ENCODE measurements around the gene ARHGAP21.
"Not testable (repeated sequence)": the region's sequence is repeated elsewhere in the genome, so short reads cannot be mapped to it uniquely, and the experiment has no call there.

The ARHGAP21 gene

GRCh38 chr10:24723788-24724380, at the start of gene ARHGAP21:
Gene ARHGAP21, minus strand, starts transcription at chr10:24723887. Its CDS starts 1,988 bp downstream, at chr10:24721899.
- peak; percentile 18 for DNase-seq

- no peak for DNase-seq
Measured at GRCh38 chr10:24771943-24772694, 48.4 kb upstream of the ARHGAP21 start.

- DNase-seq: not testable (repeated sequence)
Measured at GRCh38 chr10:24764991-24765390, 41.3 kb upstream of the ARHGAP21 start.

- no peak for DNase-seq
Measured at GRCh38 chr10:24762966-24763623, 39.4 kb upstream of the ARHGAP21 start.

GRCh38 chr10:24762161-24762924, 38.7 kb upstream of the ARHGAP21 start:
- DNase-seq: no peak

GRCh38 chr10:24759672-24760071, 36.0 kb upstream of the ARHGAP21 start:
- no peak for DNase-seq

GRCh38 chr10:24758254-24758653, 34.6 kb upstream of the ARHGAP21 start:
- DNase-seq: not testable (repeated sequence)

GRCh38 chr10:24756283-24756682, 32.6 kb upstream of the ARHGAP21 start:
- no peak for DNase-seq

- no peak for DNase-seq
Measured at GRCh38 chr10:24751716-24752115, 28.0 kb upstream of the ARHGAP21 start.

GRCh38 chr10:24750695-24751094, 27.0 kb upstream of the ARHGAP21 start:
- DNase-seq: no peak

GRCh38 chr10:24748214-24748613, 24.5 kb upstream of the ARHGAP21 start:
- DNase-seq: no peak

GRCh38 chr10:24744946-24745345, 21.3 kb upstream of the ARHGAP21 start:
- no peak for DNase-seq

GRCh38 chr10:24740714-24741113, 17.0 kb upstream of the ARHGAP21 start:
- DNase-seq: no peak

GRCh38 chr10:24737001-24737400, 13.3 kb upstream of the ARHGAP21 start:
- no peak for DNase-seq

- DNase-seq: no peak
Measured at GRCh38 chr10:24731942-24732341, 8.3 kb upstream of the ARHGAP21 start.

- DNase-seq: no peak
Measured at GRCh38 chr10:24730811-24731210, 7.1 kb upstream of the ARHGAP21 start.

GRCh38 chr10:24727786-24728185, 4.1 kb upstream of the ARHGAP21 start:
- no peak for DNase-seq

- DNase-seq: no peak
Measured at GRCh38 chr10:24726626-24727025, 2.9 kb upstream of the ARHGAP21 start.

- not testable (repeated sequence) for DNase-seq
Measured at GRCh38 chr10:24726029-24726428, 2.3 kb upstream of the ARHGAP21 start.

- DNase-seq: peak; percentile 93
Measured at GRCh38 chr10:24724381-24725228, 918 bp upstream of the ARHGAP21 start.

- no peak for DNase-seq
Measured at GRCh38 chr10:24723386-24723787, 300 bp downstream of the ARHGAP21 start.

GRCh38 chr10:24722676-24723385, 856 bp downstream of the ARHGAP21 start:
- peak; percentile 45 for DNase-seq
